MCF 10A (cell line): ENCODE results near the gene RABEPK. TPM values are rescaled to one million over a fixed set of nuclear protein-coding genes. Genes with fewer than 3 reads are reported as not detected.

Experiments used
- BruUV-seq: library from RNA; stranded (reverse); fragments of 400-500 nt; replicated peaks from 2 replicates; lab custom pipeline; 2021; lab: Mats Ljungman, UMichigan
- CTCF ChIA-PET: fragments of 300-600 bp; sonication (Branson Sonifier 250); formaldehyde crosslinking; extraction: SDS; loops from one replicate; lab custom pipeline; 2021; ENCODE audit warnings: antibody characterized with exemption, inconsistent platforms; lab: Yijun Ruan, JAX
- POLR2A ChIA-PET: fragments of 300-600, 350-650 bp; sonication (Branson Sonifier 250); formaldehyde crosslinking; extraction: SDS; loops from one replicate; lab custom pipeline; 2020; ENCODE audit warnings: antibody characterized with exemption, inconsistent platforms; lab: Yijun Ruan, JAX
- DNase-seq: peaks from one replicate; pipeline ENCODE4 v3.0.0-alpha.2; 2018; ENCODE audit not compliant: unreplicated experiment
- H3K27ac Mint-ChIP-seq: one replicate; pipeline ENCODE4 v1.8.0; 2022; ENCODE audit warnings: mild to moderate bottlenecking, low read depth, mixed read lengths; ENCODE audit not compliant: unreplicated experiment
- H3K27me3 Mint-ChIP-seq: one replicate; pipeline ENCODE4 v1.8.0; 2022; ENCODE audit warnings: mixed read lengths; ENCODE audit not compliant: insufficient read depth, unreplicated experiment
- H3K36me3 Mint-ChIP-seq: one replicate; pipeline ENCODE4 v1.8.0; 2022; ENCODE audit warnings: mild to moderate bottlenecking, moderate library complexity, mixed read lengths; ENCODE audit not compliant: insufficient read depth, unreplicated experiment
- H3K4me1 Mint-ChIP-seq: one replicate; pipeline ENCODE4 v1.8.0; 2022; ENCODE audit warnings: mixed read lengths; ENCODE audit not compliant: insufficient read depth, unreplicated experiment
- H3K4me3 Mint-ChIP-seq: one replicate; pipeline ENCODE4 v1.8.0; 2022; ENCODE audit warnings: mild to moderate bottlenecking, moderate library complexity, mixed read lengths; ENCODE audit not compliant: unreplicated experiment
- H3K9me3 Mint-ChIP-seq: one replicate; pipeline ENCODE4 v1.8.0; 2022; ENCODE audit warnings: mixed read lengths; ENCODE audit not compliant: unreplicated experiment
- CTCF ChIP-seq: fragments of 200-600 bp; IDR thresholded peaks from one replicate; pipeline ENCODE4 v1.8.0; 2022; ENCODE audit warnings: antibody characterized with exemption, mild to moderate bottlenecking; ENCODE audit not compliant: unreplicated experiment
- intact Hi-C: fragments of 100-400 bp; cut with micrococcal nuclease; formaldehyde crosslinking; loops from 2 replicates; pipeline ENCODE4 v1.14.1; 2022
- total RNA-seq: library from RNA; stranded (reverse); gene quantifications from 2 replicates; pipeline ENCODE4 v1.2.3, GENCODE V29; 2022

RABEPK gene
- total RNA-seq, 1 experiment from 2014 or later: 37.2 TPM

- Mint-ChIP-seq H3K36me3 (peaks cover 61% of the 10 kb centered on the region), H3K27ac (peak overlapping the region; percentile 57), H3K27me3 (no peaks in the 10 kb centered on the region), H3K9me3 (no peaks in the 10 kb centered on the region), H3K4me3 (no peak overlapping the region), H3K4me1 (no peaks in the 10 kb centered on the region)
- no peak for DNase-seq
- TF ChIP-seq CTCF: no peak
- intact Hi-C loops: no loop called here
- no TSS peak for BruUV-seq
- ChIA-PET POLR2A (interaction anchor here (0.7 to 1.0 kb wide), 2 partner anchors 12 to 748 kb away, joined by 3 read pairs; no protein-coding TSS in a partner anchor), CTCF (no interaction called here)
Measured at GRCh38 chr9:125166762-125167161, 33.6 kb upstream of the RABEPK start.

- Mint-ChIP-seq H3K36me3 (peaks cover 64% of the 10 kb centered on the region), H3K9me3 (no peaks in the 10 kb centered on the region), H3K27ac (no peak overlapping the region), H3K27me3 (no peaks in the 10 kb centered on the region), H3K4me3 (no peak overlapping the region), H3K4me1 (peaks cover 5% of the 10 kb centered on the region)
- TF ChIP-seq CTCF: no peak
- ChIA-PET CTCF (interaction anchor here (0.7 to 1.4 kb wide), 3 partner anchors 8 to 913 kb away, joined by 3 to 6 read pairs (median 3); no protein-coding TSS in a partner anchor), POLR2A (no interaction called here)
- no TSS peak for BruUV-seq
- DNase-seq: no peak
- intact Hi-C loops: no loop called here
Measured at GRCh38 chr9:125169895-125170294, 30.4 kb upstream of the RABEPK start.

- no peaks in the 10 kb centered on the region for H3K9me3 Mint-ChIP-seq
- no peaks in the 10 kb centered on the region for H3K27me3 Mint-ChIP-seq
- DNase-seq: no peak
- CTCF ChIA-PET: no interaction called here
- no peak overlapping the region for H3K4me3 Mint-ChIP-seq
- POLR2A ChIA-PET: no interaction called here
- peaks cover 11% of the 10 kb centered on the region for H3K4me1 Mint-ChIP-seq
- intact Hi-C loops: no loop called here
- no peak overlapping the region for H3K27ac Mint-ChIP-seq
- no peak for TF ChIP-seq CTCF
- peaks cover 50% of the 10 kb centered on the region for H3K36me3 Mint-ChIP-seq
- no TSS peak for BruUV-seq
Measured at GRCh38 chr9:125172031-125172755, 28.1 kb upstream of the RABEPK start.

GRCh38 chr9:125176636-125177035, 23.7 kb upstream of the RABEPK start:
- POLR2A ChIA-PET: interaction anchor here (0.6 kb wide), 1 partner anchor 18 kb away, joined by 4 read pairs; no protein-coding TSS in a partner anchor
- DNase-seq: no peak
- intact Hi-C loops: no loop called here
- no peak for TF ChIP-seq CTCF
- H3K27me3 Mint-ChIP-seq: no peaks in the 10 kb centered on the region
- H3K4me3 Mint-ChIP-seq: no peak overlapping the region
- no peak overlapping the region for H3K27ac Mint-ChIP-seq
- no TSS peak for BruUV-seq
- H3K36me3 Mint-ChIP-seq: peaks cover 21% of the 10 kb centered on the region
- H3K9me3 Mint-ChIP-seq: no peaks in the 10 kb centered on the region
- peaks cover 19% of the 10 kb centered on the region for H3K4me1 Mint-ChIP-seq
- CTCF ChIA-PET: interaction anchor here (1.7 kb wide), 1 partner anchor 12 kb away, joined by 3 read pairs; no protein-coding TSS in a partner anchor
